Dermis microvascular lymphatic vessel endothelial cell (primary cell): ENCODE results near the gene FRMPD1. TPM values are rescaled to one million over a fixed set of nuclear protein-coding genes. Genes with fewer than 3 reads are reported as not detected.

Experiments used
- DNase-seq, 2 donors: peaks; one replicate each; pipeline versions ENCODE4 v3.0.0 to v3.0.0-alpha.2; 2010; ENCODE audit warnings: low read depth in 2 of 2
- total RNA-seq: library from RNA; depleted of rRNA; stranded (reverse); fragments of >200 nt; gene quantifications from 2 replicates; pipeline ENCODE4 v1.2.1, GENCODE V29; 2014

The FRMPD1 gene
- total RNA-seq, 1 donor from 2014 or later = not detected

DNA sequence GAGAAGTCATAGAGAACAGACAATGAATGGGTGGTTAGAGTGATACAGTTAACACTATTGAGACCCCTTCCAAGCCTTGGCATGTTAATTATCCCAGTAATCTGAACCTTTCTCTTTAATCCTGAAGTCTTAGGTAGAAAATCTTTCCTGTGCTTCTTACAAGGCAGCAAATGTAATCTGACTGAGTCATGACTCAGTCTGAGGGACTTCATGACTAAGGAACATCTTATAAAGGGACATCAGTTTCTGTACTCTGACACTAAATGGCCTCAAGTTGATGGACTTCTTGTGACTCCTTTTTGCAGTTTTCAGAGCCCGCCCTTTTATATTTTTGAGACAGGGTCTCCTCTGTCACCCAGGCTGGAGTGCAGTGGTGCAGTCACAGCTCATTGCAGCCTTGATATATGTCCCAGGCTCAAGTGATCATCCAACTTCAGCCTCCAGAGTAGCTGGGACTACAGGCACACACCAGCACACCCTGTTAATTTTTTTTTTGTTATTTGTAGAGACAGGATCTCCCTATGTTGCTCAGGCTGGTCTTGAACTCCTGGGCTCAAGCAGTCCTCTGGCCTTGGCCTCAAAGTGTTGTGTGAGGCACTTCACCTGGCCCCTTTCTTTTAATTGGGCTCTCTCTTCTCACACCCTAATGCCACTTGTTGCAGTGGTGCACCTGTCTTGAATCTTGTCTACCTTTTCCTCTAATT is 124.6 kb downstream of the FRMPD1 start:
- no peak for DNase-seq

DNA sequence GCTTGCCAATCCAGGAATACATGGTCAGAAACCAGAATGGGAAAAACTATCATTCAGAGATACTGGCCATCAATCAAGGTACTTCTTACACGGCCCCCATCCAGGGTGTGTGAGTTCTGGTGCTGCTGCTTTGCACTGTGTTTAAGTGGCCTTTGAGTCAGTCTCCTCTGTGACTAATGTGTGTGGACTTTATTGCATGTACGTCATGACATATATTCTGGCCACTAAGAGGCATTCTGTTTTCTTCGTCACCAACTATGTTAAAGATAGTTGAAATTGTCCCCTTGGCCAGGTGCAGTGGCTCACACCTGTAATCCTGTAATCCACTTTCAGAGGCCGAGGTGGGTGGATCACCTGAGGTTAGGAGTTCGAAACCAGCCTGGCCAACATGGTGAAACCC is 125.6 kb downstream of the FRMPD1 start:
- no peak for DNase-seq

DNA sequence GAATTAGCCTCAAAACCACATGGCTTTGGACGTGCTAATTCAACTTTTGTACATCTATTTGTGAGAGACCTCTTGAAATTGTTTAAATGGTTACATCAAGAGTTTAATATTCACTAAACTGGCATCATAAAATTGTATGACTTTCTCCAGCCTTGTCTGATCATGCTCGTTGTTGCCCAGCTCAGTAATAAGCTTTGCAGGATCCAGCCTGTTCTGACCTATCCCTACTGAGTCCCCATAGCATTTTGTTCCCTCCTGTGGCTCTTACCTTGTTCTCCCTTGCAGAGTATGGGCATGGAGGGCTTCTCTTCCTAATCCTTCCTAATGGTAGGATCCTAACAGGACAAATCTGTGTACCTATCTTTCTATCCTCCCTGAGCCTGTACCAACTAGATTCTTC is 127.8 kb downstream of the FRMPD1 start:
- no peak for DNase-seq

DNA sequence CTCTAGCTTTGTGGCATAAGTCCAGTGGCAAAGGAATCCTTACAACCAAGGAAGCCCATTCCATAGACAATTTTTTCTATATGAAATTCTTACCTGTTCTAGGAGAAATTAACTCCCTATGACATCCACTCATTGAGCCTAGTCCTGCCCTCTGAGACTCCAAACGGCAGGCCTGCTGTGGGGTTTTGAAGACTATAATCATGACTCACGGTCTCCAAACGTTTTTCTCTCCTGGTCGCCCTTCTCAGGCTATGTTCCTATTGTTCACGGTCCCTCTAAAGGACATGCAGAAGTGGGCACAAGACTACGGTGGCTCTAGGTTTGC is 133.5 kb downstream of the FRMPD1 start:
- peak in 1 of 2 donors; percentile 26 for DNase-seq

DNA sequence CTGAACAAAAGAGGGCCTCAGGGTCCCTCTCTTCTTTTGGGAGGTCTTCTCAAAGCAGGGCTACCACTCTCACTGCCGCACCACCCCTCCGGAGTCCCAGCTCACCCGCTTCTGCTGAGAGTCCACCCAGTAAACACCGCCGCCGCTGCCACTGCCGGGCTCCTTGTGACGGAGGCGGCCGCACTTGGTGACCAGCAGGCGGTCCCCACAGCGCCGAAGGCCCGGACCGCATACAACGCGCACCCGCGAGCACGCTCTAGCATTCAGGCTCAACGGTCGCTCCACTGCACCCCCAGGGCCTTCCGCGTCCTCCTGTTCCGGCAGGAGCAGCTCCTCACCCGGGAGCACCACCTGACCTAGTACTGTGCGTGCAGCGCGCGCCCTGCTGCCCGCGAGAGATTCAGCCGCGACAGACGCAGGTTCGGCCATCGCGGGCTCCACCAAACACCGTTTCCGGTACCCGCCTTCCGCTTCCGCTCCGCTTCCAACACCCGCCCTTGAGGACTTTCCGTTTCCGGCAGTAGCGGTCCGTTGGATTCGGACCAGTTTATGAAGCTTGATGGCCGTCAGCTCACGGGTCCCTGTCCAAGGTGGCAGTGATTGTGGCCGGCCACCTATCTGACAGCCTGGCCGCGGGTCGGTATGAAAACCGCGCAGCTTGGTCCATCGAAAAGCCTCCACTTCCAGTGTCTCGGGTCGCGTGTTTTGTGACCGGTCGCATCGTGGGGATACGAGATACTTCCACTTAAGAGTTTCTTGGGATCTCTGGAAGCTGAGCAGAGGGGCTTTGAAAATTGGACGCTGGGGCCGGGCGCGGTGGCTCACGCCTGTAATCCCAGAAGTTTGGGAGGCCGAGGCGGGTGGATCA is 134.1 kb downstream of the FRMPD1 start, which contains the start of gene EXOSC3:
EXOSC3 (minus strand) TSS at position 449 of the 868 bp plus-strand sequence; CDS start at position 429, 20 bp downstream.
- peak; percentile 93 to 96 for DNase-seq

DNA sequence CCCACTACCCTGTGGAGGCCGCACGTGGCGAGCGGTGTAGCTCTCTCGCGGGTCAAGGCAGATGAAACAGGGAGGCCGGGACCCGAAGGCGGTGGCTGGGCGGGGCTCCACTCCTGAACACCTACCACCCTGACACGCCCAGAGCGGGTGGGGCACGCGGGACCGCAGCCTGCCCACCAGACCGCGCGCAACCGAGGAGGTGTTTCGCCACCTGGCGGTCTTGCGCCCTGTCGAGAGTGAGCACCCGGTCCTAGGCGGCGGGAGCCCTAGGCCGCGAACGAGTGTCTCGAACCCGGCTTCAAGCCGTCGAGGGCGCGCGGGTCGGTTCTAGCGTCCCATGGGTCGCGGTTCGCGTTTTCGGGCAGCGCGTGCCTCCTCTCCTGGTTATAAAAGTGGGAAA is 136.3 kb downstream of the FRMPD1 start:
- no peak for DNase-seq

DNA sequence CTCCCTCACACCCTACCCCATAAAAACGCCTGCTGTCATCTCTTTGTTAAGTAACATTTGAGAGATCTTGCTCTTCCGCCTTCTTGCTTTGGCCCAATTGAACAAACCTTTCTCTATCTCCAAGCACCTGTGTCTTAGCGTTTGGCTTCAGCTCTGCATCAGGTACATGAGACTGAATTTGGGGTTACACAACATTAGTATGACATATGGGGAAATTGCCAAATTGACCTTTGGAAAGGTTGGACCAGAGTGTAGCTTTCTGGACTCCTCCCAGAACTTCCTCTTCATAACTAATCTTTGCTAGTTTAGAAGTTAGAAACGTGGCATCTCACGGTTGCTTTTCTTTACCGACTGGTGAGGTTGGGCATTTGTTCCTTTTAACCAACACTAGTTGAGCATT is 137.6 kb downstream of the FRMPD1 start:
- DNase-seq = no peak

DNA sequence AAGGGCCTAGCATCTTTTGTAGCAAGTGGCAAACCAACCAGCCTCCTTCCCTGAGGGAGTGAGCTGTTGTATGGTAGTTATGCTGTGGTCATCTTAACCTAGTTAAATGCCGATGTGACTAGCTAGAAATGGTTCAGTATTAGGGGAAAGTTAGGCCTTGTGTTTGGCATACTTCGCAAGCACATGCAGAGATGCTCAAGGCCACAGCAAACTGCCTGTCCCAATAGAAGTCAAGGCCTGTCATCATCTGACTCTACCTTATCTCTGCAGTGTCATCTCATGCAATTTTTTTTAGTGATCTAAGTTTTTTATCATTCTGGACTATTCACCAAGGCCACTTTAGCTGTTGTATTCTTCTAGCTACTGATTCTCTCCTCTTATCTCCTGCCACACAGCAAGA is 139.3 kb downstream of the FRMPD1 start:
- DNase-seq = no peak

DNA sequence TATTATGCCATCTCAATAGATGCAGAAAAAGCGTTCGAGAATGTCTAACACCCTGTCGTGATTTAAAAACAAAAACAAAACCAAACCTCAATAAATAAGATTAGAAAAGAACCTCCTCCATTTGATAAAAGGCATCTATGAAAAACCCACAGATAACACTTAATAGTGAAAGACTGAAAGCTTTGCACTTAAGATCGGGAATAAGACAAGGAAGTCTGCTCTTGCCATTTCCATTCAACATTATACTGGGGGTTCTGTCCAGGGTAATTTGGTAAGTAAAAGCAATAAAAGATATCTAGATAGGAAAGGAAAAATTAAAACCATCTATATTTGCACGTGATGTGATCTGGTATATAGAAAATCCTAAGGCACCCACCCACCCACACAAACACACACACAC is 141.4 kb downstream of the FRMPD1 start:
- DNase-seq = no peak

DNA sequence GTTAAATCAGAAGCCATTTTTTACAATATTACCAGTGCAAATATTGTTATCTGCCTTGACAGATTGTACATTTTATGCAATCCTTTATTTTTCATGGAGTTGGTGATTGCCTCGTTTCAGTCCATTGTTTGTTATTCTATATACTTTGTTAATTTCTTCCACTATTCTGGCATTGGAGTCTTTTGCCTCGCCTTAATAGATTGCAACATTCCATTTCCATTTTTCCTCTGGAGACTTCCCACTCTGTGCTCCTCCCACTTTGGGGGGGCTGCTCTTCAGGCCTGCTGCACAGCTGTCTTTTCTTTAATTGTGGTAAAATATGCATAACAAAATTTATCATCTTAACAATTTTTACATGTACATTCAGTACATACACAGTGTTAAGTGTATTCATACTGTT is 145.5 kb downstream of the FRMPD1 start:
- DNase-seq = no peak

Other genes with a start within 250 kb of the FRMPD1 start
- 97.1 and 122 TPM in 2 replicates for gene GRHPR, start 228.3 kb upstream of the FRMPD1 start, total RNA-seq
- 8.9 and 11.8 TPM in 2 replicates for gene ZBTB5, start 185.5 kb upstream of the FRMPD1 start, total RNA-seq
- 10.6 and 12.2 TPM in 2 replicates for gene POLR1E, start 165.0 kb upstream of the FRMPD1 start, total RNA-seq
- 9.1 and 17.6 TPM in 2 replicates for gene FBXO10, start 74.6 kb upstream of the FRMPD1 start, total RNA-seq
- 92.2 and 126 TPM in 2 replicates for gene TOMM5, start 58.4 kb upstream of the FRMPD1 start, total RNA-seq
- gene TRMT10B, start 102.9 kb downstream of the FRMPD1 start, total RNA-seq = 1.0 and 1.1 TPM in 2 replicates
- gene EXOSC3, start 134.1 kb downstream of the FRMPD1 start, total RNA-seq = 16.7 and 26.0 TPM in 2 replicates
- 12.3 and 23.4 TPM in 2 replicates for gene DCAF10, start 149.8 kb downstream of the FRMPD1 start, total RNA-seq